Stimulated activated CD8-positive, alpha-beta memory T cell treated with anti-CD3 and anti-CD28 coated beads, Interleukin-2, amount 100 ng/mL, for 48 hours (primary cell): ENCODE results near the gene RBM39.
"Not testable (repeated sequence)": the region's sequence is repeated elsewhere in the genome, so short reads cannot be mapped to it uniquely, and the experiment has no call there.

Experiments
- DNase-seq, 2 donors: peaks; one replicate each; pipeline ENCODE4 v3.0.0-alpha.2; 2020; ENCODE audit warnings: low read depth in 2 of 2

The RBM39 gene

GRCh38 chr20:35756404-35756803 is 14.3 kb upstream of the RBM39 start:
- no peak for DNase-seq

GRCh38 chr20:35750611-35751010 is 8.6 kb upstream of the RBM39 start:
- no peak for DNase-seq

- not testable (repeated sequence) for DNase-seq
Measured at GRCh38 chr20:35744492-35744841, 2.4 kb upstream of the RBM39 start.

GRCh38 chr20:35743693-35744491 is 1.8 kb upstream of the RBM39 start:
- DNase-seq = no peak

- no peak for DNase-seq
Measured at GRCh38 chr20:35742741-35743523, 872 bp upstream of the RBM39 start.

- no peak for DNase-seq
Measured at GRCh38 chr20:35739294-35740163, 2.5 kb downstream of the RBM39 start.

- DNase-seq = no peak
Measured at GRCh38 chr20:35738410-35739179, 3.5 kb downstream of the RBM39 start.

- no peak for DNase-seq
Measured at GRCh38 chr20:35737865-35738333, 4.2 kb downstream of the RBM39 start.

GRCh38 chr20:35735826-35736470 is 6.1 kb downstream of the RBM39 start:
- no peak for DNase-seq

- DNase-seq = no peak
Measured at GRCh38 chr20:35734777-35735649, 7.0 kb downstream of the RBM39 start.

- DNase-seq = no peak
Measured at GRCh38 chr20:35734374-35734773, 7.7 kb downstream of the RBM39 start.

- no peak for DNase-seq
Measured at GRCh38 chr20:35732644-35732982, 9.4 kb downstream of the RBM39 start.

GRCh38 chr20:35731862-35732643 is 10.0 kb downstream of the RBM39 start:
- no peak for DNase-seq

GRCh38 chr20:35731469-35731788 is 10.6 kb downstream of the RBM39 start:
- no peak for DNase-seq

- no peak for DNase-seq
Measured at GRCh38 chr20:35730583-35731468, 11.2 kb downstream of the RBM39 start.

GRCh38 chr20:35729836-35730582 is 12.1 kb downstream of the RBM39 start:
- no peak for DNase-seq

- no peak for DNase-seq
Measured at GRCh38 chr20:35729283-35729807, 12.7 kb downstream of the RBM39 start.
